HG03469 (cell line): ENCODE measurements around the gene AURKB.
"Not testable (repeated sequence)": the region's sequence is repeated elsewhere in the genome, so short reads cannot be mapped to it uniquely, and the experiment has no call there.

Source experiments
- ATAC-seq: cut with Tn5 transposase; IDR thresholded peaks from one replicate; pipeline ENCODE4 v1.9.1; 2021; ENCODE audit warnings: mild to moderate bottlenecking, moderate library complexity, moderate number of reproducible peaks; ENCODE audit not compliant: unreplicated experiment

Gene AURKB

DNA sequence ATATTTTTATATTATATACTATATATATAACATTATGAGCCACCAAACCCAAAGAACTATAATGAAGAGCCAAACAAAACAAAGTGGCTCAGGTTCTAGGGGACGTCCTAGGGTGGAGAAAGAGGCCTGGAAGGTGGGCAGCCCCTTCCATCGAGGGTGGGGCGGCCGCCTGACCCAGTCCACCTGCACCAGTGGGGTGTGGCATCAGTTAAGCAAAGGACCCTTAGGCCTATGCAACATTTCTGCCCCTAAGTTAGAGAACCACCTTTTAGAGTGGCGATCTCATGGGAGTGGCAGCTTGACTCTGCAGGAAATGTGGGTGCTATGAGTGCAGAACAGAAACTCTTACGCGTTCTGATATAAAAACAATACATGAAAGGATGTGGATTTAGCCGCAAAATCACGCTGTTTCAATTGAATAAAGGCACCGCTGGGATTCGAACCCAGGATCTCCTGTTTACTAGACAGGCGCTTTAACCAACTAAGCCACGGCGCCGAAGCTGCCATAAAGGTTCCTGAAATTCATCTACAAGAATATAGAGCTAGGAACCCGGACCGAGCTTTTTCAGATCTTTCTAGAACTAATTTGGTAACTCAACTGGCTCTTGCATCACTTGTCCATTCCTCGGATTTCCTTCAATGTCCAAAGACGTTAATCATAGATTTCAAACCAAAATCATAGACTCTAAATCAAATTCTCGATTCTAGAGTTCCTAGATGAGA lies 15.6 kb upstream of the AURKB start:
- no peak for ATAC-seq

DNA sequence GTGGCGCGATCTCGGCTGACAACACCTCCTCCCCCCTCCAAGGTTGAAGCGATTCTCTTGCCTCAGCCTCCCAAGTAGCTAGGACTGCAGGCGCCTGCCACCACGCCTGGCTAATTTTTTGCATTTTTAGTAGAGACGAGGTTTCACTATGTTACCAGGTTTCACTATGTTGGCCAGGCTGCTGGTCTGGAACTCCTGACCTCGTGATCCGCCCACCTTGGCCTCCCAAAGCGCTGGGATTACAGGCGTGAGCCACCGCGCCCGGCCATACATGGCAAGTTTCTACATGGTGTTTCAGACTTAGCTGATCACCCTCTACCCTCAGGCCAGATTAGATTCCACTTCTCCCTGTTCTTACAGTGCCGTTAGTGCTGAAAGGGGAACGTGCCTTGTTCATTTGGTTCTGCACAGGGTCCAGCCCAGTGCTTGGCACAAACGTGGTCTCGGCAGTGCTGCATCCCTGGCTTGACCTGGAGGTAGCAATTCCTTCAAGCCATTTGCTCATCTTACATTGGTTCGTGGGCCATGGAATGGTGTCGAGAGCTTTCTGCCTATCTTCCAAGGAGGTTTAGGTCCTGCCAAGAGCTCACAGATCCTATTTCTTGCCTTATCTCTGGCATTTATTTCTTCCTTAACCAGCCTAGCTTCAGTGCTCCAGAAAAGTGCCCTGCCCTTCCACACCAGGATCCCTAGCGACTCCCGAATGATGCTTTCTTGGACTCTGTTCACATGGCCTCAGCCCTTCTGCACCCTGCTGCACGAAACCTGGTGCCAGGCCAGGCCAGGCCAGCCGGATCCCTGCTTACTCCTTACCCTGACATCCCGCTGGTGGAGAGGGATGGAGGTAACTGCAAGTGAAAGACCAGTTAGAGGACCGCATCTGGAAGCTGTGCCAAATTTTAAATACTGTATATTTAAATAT lies 14.8 kb upstream of the AURKB start:
- ATAC-seq = no peak

DNA sequence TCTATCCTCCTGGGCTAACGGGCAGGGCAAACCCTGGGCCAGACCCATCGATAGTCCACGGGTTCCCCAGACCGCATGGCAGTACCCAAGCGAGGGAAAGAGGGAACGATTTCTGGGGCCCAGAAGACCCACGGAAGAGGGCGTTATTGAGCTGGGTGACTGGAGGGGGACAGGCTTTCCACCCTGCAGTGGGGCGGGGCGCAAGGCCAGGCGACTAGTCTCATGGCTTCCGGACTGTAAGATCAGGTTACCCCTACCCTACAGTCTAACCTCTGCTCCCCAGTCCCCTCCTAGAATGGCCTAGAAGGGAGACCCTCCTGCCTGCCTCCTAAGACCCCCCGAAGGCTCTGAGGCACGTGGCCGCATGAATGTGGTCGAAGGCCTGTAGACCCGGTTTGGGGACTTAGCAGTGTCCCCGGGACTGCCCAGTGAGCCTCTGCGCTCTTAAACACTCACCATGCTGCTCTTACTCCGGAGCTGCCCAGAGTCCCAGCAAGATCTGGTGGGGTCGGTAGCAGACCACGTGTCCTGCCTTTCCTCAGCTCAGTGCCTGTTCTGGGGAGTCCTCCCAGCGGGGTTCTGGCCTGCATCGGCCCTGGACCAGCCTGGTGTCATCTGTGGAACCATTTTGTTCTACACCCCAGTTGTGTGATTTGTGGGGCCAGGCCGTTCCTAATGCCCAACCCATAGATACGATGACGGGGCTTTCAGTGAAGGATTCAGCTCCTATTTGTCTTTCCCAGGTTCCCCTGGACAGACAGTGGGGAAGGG lies 13.2 kb upstream of the AURKB start:
- no peak for ATAC-seq

DNA sequence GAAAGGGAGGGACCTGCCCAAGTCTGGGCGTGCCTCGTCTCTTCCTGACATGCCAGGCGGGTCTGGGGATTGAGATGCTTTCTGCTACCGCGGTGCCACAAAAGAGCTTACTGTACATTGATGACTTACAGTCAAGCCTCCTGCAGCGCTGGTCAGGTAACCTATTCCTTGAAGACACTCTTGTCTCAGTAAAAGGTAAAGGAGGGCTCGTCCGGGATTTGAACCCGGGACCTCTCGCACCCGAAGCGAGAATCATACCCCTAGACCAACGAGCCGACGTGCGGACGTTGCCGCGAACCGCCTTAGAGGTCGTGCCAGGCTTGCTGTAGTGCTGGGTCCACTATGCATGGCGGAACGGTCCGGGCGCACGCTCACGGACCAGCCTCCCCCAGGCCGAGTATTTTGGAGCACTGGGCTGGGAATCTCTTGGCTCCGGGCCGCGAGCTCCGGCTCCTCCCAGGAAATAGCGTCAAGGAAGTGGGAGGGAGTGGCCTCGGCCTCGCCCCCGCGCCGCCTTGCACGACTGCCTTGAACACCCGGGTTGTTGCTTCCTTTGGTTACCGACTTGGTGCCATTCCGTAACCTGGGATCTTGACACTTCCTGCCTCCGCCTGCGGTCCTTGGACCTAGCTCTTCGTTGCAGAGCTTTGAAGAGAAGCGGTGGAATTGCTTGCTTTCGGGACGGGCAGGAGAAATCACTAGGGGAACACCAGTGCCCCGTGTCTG lies 12.4 kb upstream of the AURKB start:
- ATAC-seq = peak; percentile 18

DNA sequence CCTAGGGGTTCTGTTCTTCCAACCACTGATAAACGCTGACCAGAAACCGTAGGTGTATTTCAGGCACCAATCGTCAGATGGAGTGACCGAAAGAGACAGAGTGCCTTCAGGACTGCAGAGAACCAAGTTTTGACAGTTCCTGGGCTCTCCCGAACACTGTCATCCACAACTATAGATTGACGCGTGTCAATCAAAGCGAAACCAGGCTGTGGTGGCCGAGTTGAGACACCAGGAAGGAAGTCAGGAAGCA lies 11.9 kb upstream of the AURKB start:
- peak; percentile 23 for ATAC-seq

DNA sequence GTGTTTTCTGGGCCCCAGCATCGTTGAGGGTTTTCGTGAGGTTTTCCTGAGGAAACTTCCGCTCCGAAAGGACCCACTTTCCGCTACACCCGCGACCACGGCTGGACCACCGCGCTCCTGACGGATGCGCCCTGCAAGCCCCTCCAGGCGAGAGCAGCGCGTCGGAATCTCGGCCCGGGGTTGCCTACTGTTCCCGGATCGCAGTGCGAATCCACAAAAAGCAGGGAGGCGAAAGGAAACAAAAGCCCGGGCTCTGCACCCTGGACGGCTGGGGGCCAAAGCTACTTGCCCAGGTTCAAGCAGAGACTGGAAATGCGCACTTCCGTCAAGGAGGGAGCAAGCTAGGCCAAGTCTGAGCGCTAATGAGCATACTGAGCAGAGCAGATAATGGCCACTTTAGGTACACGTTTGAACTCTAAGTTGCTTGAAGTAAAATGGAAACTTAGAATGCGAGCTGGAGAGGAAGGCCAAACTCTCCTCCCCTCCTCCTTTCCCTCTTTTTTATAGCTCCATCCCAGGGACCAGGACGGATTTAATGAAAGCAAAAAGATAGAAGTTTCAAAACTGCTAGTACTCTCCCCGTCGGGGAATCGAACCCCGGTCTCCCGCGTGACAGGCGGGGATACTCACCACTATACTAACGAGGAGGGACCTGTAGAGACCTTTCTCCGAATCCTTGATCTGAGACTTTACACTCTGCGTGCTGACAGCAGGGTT lies 11.4 kb upstream of the AURKB start:
- ATAC-seq = peak; percentile 24

DNA sequence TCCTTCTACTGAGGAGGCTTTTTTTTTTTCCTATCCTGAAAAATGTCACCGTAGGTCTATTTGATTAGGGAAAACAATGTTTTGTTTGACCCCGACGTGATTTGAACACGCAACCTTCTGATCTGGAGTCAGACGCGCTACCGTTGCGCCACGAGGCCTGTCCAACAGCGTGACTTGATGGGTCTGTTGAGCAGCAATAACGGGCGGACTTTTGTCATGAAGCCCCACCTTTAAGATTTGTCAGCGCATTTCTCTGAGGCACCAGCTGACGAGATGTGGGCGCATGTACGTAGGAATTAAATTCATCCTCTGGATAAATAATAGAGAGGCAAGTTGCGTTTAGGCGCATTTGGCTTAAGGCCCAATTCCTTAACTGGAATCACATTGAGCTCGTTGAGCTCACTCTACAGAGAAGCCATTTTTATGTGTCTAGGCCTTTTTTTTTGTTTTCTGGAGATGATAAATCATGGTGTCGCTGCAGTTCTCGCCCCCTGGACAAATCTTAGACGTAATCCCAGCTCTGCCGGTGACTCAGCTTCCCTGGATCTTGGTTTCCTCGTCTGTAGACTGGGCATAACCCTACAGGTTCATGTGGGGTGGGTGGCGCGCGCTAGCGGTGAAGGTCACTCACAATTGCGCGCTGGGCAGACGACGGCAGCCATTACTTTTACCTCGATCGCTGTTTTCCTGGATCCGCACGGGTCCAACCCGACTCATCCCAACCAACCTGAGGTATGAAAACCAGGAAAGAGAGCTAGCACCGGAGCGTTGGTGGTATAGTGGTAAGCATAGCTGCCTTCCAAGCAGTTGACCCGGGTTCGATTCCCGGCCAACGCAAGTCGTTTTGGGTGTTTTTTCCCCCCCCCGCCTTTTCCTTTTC lies 10.6 kb upstream of the AURKB start:
- no peak for ATAC-seq

DNA sequence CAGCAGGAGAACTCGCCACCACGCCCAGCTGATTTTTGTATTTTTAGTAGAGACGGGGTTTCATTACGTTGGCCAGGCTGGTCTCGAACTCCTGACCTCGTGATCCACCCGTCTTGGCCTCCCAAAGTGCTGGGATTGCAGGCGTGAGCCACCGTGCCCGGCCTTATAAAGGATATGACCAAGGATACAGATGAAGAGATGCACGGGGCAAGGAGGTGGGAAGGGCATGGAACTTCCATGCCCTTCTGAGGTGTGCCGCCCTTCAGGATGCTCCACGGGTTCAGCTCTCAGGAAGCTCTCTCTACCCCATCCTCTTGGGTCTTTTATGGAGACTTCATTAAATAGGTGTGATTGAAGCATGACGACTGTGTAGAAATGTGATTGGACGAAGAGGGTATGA lies 3.6 kb upstream of the AURKB start:
- ATAC-seq = not testable (repeated sequence)

DNA sequence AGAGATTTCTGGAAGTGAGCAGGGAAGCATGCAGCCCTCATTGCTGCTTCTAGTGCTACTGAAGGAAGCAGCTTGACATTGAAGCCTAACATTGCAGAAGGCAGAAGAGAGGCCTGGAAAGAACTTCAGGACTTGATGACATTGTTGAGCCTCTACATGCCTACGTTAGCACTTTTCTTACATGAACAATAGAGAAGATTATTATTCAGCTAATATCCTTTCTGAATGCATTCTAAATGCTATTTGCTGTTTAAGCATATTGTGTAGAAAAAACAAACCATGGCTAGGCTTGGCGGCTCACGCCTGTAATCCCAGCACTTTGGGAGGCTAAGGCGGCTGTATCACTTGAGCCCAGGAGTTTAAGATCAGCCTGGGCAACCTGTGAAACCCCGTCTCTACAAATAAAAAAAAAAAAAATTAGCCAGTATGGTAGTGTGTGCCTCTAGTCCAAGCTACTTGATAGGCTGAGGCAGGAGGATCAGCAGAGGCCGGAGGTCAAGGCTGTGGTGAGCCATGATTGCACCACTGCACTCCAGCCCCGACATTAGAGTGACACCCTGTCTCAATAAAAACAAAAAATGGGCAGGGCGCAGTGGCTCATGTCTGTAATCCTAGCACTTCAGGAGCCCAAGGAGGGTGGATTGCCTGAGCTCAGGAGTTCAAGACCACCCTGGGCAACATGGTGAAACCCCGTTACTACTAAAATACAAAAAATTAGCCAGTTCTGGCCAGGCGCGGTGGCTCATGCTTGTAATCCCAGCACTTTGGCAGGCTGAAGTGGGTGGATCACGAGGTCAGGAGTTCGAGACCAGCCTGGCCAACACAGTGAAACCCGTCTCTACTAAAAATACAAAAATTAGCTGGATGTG lies 2.2 kb upstream of the AURKB start:
- ATAC-seq = no peak

DNA sequence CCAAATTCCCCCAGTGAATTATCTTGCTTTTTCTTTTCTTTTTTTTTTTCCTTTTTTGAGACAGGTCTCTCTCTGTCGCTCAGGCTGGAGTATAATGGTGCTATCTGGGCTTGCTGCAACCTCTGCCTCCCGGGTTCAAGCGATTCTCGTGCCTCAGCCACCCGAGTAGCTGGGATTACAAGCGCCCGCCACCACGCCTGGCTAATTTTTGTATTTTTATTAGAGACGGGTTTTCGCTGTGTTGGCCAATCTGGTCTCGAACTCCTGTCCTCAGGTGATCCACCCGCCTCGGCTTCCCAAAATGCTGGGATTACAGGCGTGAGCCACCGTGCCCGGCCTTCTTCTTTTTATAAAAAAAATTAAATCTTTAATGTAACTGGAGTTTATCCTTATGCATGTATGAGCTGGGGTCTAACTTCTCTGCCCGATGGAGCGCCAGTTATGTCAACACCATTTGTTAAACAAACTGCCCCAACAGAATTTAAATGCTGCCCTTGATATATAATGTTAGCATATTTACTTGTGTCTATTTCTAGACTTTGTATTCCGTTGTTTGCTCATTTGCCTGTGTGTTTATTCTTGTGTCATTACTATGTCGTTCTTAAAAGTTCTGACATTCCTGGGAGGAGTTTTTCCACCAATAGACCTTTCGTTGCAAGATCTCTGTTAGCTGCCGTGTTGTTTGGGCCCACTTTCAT lies 535 bp upstream of the AURKB start:
- no peak for ATAC-seq

DNA sequence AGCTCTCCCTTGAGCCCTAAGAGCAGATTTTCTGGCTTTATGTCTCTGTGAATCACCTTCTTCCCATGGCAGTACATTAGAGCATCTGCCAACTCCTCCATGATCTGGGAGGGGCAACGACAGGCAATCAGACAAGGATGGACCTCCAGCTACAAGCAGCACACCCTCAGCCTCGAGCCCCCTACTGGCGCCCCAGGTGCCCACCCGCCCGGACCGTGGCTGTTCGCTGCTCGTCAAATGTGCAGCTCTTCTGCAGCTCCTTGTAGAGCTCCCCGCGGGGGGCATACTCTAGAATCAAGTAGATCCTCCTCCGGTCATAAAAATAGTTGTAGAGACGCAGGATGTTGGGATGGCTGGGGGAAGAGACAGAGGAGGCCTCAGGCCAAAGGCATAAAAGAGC lies 3.8 kb downstream of the AURKB start:
- ATAC-seq = no peak

DNA sequence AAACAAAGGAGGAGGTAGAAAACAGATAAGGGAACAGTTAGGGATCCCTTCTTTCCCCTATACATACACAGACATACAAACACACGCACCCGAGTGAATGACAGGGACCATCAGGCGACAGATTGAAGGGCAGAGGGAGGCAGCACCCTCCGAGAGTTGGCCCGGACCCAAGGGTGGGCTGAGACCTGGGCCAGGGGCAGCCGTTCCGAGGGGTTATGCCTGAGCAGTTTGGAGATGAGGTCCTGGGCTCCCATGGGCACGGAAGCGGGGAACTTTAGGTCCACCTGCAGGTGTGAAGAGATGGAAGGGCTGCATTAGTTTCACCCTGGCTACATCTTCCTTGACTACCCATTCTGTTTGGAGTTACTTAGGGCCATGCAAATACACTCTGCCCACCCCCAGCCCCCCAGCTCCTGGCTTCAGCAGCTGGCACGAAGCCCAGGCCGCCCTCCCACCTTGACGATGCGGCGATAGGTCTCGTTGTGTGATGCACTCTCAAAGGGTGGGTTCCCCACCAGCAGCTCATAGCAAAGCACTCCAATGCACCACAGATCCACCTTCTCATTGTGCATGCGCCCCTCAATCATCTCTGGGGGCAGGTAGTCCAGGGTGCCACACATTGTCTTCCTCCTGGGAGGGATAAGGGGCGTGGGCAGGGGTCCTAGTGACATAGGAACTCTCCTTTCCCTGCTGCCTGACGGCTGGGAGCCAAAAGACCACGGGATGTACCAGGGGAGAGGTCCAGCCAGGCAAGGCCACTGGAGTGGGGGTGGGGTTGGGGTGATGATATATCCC lies 5.4 kb downstream of the AURKB start:
- no peak for ATAC-seq

DNA sequence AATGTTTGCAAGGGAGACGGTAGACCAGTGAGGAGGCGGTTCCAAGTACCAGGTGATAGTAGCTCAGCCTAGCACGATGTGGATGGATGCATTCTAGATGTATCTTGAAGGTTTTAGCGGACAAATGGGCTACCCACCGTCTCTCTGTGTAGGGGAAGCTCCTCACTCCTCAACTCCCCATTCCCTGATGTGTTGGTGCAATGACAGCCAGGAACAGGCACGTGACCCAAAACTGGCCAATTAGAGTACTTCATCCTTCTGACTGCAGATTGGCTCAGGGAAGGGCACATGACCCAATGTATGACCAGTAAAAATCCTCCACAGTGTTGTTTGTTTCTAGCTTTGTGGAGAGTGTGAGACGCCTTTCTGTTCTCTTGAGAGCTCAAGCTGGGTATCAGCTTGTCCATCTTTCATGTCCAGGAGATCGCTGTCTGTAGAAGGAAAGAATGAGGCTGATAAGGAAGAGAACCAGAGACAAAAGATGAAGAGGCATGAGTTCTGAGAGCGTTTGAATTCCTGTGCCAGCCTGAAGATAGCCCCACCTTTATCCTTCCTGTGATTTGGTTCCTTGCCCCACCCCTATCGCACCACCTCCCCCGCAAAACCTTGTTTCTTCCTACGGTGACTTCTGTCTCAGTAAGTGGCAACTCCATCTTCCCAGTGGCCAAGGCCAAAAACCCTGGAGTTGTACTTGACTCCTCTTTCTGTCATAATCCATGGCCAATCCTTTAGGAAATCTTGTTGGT lies 18.1 kb downstream of the AURKB start:
- ATAC-seq = no peak

DNA sequence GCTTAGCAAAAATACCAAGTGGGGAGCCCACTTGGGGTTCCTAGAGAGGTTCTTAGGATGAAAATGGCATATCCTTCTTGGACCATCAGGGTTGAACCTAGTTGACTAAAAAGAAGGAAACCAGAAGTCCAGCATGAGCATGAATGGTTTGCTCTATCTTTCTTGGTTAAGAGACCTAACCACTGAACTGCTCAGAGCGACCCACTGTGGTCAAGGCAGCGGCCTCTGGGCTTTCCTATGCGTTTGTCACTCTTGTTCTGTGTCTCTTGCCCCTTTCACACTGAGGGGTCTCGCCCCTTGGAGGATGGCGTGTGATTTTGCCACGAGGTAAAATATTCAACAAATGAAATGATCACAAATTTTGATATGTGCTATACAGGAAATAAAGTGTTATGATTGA lies 19.9 kb downstream of the AURKB start:
- no peak for ATAC-seq

DNA sequence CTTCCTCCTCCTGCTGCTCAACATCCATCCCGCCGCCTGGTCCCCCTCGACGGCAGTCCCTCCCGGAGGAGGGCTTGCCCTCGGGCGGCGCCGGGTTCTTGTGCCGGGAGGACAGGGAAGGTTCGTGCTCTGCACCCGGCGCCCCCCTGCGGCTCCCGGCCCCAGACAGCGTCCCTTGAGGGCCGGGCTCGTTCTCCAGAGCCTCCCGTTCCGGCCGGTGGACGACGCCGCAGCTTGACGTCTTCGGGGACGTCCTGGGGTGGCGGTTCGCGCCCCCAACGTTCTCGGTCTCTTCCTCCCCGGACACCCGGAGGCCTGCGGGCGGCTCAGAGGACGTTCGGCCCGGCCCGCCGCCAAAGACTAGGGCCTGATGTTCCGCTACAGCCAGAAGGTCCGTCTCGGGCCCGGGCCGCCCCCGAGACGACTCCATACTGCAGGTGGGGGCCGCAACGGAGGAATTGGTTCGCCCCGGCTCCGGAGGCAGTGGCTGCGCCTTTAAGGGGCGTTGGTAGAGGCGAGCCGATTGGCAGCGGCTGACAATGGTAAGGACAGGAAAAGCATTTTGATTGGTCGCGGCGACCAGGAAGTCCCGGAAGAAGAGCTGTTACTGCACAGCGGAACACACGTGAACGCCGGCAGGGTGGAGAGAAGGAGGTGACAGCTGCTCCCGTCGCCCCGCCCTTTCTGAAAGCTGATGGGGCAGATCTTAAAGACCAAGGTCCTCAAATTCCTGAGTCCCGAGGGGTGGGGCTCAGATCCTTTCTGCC lies 20.5 kb downstream of the AURKB start, which contains the start of gene BORCS6:
TSS of gene BORCS6 (minus strand) at position 470 of the 767 bp plus-strand sequence. CDS start at position 430, 40 bp downstream.
- peak; percentile 35 for ATAC-seq
